DMS 273 treated with DMSO at 0.1 percent for 48 hours (cell line): Measurements from ENCODE around the gene SLC6A7.

ENCODE experiments used
- DNase-seq: peaks from one replicate; lab custom pipeline; 2025; lab: John Stamatoyannopoulos, UW

Gene SLC6A7

DNA sequence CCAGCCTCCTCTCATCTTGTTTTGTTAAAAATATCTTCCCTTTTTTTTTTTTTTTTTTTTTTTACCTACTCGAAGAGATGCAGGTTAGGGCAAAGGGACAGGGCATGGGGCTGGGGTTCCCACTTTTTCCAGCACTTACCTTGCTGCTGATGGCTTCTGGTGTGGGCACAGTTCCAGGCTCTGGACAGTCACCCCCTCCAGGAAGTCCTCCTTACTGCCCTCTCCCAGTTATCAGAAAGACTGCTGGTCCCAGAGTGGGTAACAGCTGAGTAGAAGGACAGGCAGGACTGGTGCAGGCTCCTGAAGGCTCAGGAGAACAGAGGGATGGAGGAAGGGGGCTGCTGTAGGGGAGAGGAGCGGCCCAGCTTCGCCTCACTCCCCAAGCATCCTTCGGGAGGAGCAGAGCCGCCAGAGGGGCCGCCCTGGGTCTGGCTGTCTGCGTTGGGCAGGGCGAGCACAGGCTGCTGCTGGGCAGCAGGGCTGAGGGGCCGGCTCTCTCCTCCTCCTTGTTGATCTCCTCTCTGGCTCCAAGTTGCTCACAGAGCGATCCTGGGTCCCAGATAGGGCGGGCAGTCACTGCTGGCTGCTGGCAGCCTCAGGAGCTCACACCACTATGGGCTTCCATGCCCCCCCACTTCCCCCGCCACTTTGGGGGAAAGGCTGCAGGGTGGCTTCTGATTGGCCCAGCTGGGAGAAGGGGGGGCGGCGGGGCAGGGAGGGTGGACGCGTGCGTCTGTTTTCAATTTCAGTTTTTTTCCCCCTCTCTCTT is 34.4 kb upstream of the SLC6A7 start, which contains the start of gene PDGFRB:
TSS of gene PDGFRB (minus strand) at position 588 of the 769 bp plus-strand sequence. CDS start 18,798 bp downstream, outside the sequence.
- no peak for DNase-seq

- no peak for DNase-seq
These were observed 33.9 kb upstream of the SLC6A7 start for GRCh38 chr5:150156027-150156368.

DNA sequence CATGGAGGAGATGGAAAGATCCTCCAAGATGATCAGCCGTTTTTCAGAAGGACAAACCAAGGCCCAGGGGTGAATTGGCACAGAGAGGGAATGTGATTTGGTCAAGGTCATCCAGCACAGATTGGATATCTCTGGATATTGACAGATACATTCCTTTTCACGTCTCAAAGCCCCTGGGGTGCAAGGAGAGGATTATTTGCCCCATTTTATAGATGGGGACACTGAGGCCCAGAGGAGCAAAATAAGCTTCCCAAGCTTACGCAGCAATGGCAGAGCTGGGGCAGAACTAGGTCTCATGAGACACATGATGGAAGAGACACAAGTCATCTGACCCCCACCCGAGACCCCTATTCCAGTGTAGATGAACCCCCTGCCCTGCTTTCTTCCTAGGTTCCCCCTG is 33.3 kb upstream of the SLC6A7 start:
- no peak for DNase-seq

GRCh38 chr5:150157168-150157567 is 32.7 kb upstream of the SLC6A7 start:
- DNase-seq: no peak

GRCh38 chr5:150158170-150158949 is 31.5 kb upstream of the SLC6A7 start:
- DNase-seq: no peak

- DNase-seq: no peak
These were observed 30.8 kb upstream of the SLC6A7 start for GRCh38 chr5:150159031-150159430.

DNA sequence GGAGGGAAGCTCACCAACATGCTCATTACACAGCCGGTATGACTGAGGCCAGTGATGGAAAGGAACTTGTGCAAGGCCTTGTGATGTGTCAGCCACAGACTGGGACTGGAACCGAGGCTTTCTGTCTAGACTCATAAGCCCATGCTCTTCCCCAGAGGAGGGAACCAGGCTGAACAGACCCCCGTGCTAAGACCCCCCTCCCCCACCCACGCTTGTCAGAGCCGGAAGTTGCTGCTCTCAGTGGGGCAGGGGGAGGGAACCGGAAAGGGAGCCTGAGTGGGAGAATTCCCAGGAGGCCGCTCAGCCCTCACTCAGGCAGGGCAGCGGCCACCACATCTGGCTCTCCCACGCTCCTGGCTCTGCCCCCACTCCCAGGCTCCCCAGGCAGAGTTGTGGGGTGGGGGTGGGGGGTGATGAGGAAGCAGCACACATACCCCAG is 30.1 kb upstream of the SLC6A7 start:
- no peak for DNase-seq

DNA sequence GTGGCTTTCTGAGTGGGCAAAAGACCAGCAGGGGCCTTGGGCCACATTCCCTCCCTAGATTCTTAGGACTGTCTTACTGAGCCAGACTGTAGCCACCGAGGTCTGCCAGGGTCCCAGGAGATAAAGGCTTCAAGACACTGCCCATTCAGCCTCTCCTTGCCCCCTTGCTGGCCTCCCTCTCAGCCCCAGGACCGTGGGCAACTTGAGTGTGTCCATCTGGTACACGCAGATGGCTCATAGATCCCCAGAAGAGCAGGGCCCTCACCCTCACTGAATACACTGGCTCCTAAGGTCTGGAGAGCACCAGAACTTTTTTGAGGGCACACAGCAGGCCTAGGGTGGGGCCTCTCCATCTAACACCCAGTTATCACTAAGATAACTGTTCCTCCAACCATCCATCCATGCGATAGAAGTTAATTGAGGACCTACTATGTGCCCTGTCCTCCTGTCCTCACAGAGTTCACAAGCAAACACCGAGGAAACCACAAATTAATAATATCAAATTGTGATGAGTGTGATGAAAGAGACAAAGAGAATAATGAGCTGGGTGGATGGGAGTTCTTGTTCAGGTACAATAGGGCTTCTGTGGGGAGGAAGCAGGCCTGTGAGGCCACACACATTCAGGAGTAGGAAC is 29.3 kb upstream of the SLC6A7 start:
- no peak for DNase-seq

DNA sequence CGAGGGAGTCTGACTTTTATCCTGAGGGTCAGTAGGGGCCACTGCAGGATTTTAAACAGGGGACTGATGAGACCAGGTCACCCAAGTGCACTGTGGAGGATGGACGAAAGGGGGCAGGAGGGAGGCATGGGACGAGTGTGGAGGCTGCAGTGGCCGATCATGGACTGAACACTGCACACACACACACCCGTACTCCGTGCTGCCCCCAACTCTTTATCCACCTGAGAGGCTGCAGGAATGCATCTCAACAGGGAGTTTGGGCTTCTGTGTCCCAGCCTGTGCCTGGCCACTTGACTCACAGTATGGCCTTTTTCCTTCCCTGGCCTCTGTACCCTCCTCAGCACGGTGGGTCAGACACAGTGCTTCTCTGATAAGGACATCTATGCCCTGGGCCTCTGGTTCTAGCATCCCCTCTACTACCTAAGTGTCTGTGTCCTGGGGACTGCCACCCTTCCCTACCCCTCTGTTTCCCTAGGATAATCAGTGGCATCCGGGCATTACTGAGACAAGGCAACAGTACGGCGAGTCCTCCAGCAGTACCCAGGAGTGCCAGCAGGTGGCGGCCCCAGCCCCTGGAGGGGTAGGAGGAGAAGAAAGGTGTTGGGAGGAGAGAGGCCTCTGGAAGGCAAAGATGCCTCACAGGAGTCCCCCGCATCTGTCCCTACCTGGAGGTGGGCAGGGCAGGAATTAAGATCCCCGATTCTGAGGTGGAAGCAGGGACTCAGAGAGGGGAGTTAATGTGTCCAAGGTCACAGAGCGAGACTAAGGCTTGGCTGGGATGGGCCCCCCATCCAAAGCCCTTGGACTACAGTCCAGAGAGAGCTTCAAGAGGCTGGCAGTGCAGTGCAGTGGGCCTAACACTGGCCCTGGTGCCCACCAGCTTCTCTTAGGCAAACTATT is 28.4 kb upstream of the SLC6A7 start:
- no peak for DNase-seq

- no peak for DNase-seq
These were observed 27.7 kb upstream of the SLC6A7 start for GRCh38 chr5:150162142-150162513.

DNA sequence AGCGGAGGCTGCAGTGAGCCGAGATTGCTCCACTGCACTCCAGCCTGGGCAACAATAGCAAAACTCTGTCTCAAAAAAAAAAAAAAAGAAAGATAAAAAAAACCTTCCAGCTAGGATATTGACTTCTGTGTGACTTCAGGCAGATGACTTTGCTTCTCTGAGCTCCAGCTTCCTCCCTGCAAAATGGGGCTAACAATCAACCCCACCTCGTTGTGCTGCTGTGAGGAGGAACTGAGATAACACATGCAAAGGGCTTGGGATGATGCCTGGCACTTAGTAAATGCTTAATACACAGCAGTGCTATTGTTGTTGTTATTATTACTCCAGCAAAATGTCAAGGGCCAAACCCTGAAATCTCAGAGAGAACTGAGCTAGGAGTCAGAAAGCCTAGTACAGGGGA is 26.8 kb upstream of the SLC6A7 start:
- DNase-seq: no peak

DNA sequence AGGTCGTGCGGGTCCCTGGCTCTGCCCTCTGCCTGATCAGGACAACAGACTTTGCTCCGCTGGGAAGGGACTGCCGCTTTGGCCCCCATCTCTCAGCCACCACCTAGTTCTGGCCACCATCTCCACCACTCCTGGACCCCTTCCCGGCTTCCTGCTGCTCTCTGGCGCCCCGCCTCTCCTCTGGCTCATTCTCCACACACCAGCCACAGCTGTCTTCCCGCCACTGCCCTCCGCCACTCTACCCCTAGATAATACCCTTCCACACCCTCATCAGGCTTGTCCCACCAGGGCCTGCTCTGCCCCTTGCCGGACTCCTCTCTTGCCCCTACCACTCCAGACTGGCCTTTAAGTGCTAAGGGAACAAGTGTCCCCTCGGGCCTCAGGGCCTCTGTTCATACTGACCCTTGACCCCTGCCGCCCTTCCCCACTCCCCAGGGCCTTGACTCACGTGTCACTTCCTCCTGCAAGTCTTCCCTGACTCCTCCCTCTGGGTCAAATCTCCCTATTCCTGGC is 26.3 kb upstream of the SLC6A7 start:
- DNase-seq: no peak

DNA sequence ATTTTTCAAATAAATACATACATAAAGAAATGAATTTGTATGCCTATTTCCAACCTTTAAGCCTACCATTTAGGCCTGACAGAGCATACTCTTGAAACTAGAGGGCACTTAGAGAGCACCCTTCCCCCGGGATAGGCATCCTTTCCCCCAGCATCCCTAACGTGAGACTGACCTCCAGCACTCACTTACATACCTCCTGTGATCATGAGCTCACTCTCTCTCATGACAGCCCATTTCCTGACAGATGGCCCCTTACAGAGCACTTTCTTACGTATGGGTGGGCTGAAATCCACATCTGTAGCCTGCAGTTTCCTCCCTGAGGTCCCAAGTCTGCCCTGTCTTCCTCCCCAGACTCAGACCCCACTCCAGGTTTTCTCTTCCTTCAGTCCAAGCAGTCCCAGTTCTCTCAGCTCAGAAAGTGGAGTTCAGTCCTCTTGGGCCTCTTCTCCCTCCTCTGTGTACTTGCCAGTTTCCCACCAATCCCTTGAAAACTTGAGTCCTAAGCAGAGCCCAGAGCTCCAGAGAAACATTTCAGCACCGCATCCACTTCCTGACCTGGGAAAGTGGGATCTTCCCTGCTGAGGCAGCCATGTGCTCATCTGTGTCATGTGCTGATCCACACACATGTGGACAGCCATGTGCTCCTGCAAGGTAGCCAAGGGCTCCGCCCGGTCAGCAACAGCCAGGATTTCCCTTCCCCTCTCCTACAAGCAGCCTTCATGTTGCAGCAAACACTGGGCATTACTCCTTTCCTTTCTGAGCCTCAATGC is 25.5 kb upstream of the SLC6A7 start:
- no peak for DNase-seq

GRCh38 chr5:150166037-150166649 is 23.7 kb upstream of the SLC6A7 start:
- DNase-seq: no peak

GRCh38 chr5:150166650-150167511 is 23.0 kb upstream of the SLC6A7 start, which contains the start of gene CDX1:
CDX1 (plus strand) TSS chr5:150166778; CDS start chr5:150166877, 99 bp downstream.
- DNase-seq: no peak

DNA sequence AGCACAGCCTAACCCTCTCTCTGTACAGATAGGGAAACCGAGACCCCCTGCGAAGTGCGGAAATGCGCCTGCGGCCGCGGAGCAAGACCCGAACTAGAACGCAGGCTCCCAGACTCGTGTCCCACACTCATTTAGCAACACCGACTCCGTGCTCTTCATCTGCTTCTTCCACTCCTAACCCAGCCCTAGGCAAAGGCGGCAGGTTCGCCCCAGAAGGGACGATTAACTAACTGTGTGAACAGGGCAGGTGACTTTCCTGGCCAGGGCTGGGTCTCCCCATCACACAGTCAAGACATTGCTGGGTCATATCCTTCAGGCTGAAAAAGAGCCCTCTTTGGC is 22.4 kb upstream of the SLC6A7 start:
- no peak for DNase-seq

GRCh38 chr5:150167908-150168307 is 22.0 kb upstream of the SLC6A7 start:
- no peak for DNase-seq

GRCh38 chr5:150168864-150169263 is 21.0 kb upstream of the SLC6A7 start:
- DNase-seq: no peak

DNA sequence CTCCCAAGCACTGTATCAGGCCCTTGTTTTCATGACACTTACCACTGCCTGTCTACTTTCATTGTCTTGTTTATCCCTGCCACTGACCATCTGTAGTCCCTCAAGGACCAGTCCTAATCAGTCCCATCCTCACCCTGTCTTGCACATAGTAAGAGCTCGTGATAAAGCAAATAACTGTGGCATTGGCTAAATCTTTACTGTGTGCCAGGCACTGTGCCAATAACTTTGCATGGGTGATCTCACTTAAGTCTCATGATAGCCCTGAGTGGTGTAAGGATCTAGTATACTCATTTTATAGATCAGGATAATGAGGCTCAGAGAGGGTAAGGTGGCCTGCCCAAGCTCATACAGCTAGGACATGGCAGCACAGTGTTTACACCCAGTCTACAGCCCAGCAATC is 17.7 kb upstream of the SLC6A7 start:
- DNase-seq: no peak

- no peak for DNase-seq
These were observed 17.3 kb upstream of the SLC6A7 start for GRCh38 chr5:150172556-150172955.
